ENCODE measurements around the gene VDR.
"Not testable (repeated sequence)": the region's sequence is repeated elsewhere in the genome, so short reads cannot be mapped to it uniquely, and the experiment has no call there.

Gene VDR

DNA sequence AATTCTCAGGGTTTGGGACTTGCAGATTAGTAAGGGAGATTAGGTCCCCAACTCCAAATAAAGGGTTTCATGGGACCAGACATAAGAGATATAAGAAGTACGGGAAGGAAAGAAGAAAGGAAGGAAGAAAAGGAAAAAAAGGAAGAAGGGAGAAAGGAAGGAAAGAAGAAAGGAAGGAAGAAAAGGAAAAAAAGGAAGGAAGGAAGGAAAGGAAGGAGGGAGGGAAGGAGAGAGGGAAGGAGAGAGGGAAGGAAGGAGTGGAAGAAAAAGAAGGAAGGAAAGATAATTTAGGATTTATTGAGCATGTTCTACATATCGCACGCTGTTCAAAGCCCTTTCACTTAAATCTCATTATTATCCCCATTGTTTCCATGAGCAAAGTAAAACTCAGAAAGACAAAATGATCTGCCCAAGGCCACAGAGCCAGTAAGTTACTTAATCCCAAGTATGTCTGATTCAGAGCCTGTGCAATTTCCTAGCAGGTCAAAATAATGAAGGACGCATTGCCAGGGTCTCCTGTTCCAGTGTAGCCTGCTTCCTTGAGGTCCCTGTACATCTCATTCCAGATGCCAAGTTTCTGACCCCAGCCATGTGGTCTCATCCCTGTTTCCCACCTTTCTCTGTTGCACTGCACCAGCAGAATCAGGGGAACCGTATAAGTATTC is 81.2 kb downstream of the VDR start:
- DNase-seq = no peak

DNA sequence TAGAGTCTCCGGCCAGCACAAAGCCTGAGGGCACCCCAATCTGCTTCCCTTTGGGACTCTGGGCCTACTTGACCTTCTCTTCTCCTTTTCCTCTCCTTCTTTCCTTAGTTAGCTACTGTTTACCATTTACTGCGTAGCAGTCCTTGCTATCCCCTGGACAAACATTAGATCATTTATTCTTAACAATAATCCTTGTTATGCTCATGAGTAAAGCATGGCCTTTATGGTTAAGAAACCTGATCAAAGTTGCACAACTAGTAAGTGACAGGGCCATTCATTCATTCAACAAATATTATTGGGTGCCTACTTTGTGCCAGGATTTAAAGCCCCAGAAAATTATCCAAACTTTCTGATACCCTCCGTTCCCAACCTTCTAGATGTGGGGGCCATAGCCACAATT is 81.9 kb downstream of the VDR start:
- no peak for DNase-seq

DNA sequence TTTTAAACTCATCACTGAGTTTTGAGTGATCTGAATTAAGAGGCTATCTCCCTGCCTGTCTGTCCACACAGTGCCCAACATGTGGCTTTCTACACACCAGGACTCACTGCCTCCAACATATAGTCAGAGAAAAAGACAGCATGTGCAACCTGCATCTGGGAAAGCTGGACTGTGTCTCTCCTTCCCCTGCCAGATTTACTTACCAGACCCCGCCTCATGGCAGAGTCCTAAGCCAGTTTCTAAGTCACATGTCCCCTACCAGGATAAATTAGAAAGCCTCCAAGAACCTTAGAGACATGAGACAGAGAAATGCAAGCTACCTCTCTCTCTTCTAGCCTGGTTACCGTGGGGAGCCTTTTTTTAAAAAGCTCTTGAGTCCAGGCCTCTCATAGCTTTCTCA is 82.4 kb downstream of the VDR start:
- DNase-seq = no peak

DNA sequence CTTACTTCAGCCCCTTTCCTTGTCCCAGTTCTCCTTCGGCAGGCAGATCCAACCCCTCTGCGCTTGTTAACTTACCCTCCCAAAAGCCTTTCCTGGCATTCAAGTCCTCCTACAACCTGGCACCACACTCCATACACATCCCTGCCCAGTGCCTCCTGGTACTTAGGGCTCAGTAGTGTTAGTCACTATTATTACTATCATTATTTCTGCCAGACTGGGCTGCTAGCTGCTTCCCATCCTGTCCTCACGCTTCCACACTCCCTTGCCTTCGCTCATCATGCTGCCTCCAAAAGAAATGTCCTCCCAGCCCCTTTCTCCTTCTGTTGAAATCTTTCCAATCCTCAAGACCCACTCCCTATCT is 83.5 kb downstream of the VDR start:
- no peak for DNase-seq

DNA sequence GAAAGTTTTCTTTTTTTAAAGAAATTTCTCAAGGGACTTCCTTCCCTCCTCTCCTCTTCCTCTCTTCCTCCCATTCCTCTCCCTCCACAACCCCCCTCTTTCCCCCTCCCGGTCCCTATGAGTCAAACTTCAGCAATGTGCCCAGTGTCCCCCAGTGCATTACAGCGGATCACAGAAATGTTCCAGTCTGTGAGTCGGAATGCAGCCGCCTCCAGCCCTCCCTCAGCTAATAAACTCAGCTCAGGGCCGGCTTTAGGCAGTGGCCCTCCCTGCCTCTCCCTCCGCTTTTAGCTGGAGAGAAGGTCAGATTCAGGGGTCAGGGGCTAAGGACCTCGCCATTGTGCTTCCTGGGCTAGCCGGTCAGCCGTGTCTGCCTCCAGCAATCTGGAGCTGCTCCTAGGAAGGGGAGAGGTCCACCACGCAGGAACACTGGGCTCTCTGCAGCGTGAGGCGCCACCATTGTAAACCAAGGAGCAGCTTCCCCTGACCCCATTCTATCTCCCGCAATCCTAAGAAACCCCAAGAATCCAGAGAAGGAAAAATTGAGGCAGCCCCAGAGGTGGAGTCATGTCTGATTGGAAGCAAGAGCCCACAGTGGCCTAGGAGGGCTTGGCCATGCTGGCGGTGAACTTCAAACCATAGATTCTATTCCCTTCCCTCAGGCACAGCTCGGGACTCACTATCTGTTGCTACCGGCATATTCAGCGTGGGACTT is 84.0 kb downstream of the VDR start:
- DNase-seq = no peak

DNA sequence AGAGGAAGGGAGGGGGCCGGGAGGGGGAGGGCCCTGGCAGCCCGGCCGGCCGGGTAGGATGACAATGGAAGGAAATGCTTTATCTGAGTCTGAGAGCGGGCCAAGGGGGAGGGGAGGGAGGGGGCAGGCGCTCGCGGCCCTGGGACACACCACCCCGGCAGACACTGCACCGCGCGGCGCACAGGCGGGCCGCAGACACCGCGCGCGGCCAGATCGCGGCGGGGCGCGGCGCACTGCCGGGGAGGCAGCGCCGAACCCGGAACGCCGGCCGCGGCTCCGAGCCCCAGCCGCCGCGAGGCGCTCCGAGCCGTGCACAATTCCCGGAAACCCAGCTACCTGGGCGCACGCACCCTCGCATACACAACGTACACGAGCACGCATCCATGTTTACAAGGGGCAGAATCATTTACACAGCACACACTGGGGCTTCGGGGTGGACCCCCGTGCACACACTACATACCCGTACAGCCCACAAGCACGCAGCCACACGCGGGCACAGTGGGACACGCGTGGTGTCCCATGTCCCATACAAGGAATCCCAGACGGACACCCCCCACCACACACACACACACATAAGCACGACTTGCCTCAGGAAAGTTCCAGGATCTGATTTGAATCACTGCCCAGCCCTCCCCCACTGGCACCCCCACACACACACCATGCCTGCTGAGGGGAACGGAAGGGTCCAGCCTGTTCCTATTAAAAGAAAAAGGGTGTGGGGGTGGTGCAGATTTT is 84.7 kb downstream of the VDR start, which contains the start of gene HDAC7:
Gene HDAC7 (minus strand): TSS at position 8 of the 735 bp plus-strand sequence. CDS start 118 bp downstream, outside the sequence.
- DNase-seq = peak; percentile 55 to 59

DNA sequence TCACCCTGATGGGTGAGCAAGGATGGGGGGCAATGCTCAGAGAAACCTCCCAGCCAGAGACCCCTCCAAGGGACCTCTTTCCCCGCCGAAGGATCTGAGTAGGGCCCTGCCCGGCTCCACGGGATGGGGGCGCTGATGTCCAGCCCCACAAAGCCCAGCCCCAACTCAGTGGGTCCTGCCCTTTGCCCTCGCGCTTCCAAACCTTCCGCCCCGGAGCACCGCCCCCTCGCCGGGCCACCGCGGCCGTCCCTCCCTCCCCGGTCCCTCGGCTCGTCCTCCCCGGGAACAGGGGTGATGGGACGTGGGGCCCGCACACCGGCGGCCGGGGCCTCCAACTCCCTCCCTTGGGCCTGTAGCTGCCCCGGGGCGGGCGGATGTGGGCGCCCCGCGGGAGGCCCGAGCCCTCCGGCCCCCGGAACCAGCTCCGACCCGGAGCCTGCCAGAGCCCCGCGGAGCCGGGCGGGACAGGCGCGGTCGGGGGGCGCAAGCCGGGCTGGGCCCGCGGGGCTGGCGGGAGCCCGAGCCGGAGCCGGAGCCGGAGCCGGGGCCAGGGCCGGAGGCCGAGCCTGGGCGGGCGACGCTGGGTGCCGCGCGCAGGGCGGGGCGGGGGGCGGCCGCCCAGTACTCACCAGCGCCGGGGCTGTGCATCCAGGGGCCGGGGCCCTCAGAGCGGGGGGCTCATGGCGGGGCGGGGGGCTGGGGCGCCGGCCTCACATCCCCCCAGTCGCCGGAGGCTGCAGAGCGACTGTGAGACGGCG is 85.5 kb downstream of the VDR start:
- no peak for DNase-seq

DNA sequence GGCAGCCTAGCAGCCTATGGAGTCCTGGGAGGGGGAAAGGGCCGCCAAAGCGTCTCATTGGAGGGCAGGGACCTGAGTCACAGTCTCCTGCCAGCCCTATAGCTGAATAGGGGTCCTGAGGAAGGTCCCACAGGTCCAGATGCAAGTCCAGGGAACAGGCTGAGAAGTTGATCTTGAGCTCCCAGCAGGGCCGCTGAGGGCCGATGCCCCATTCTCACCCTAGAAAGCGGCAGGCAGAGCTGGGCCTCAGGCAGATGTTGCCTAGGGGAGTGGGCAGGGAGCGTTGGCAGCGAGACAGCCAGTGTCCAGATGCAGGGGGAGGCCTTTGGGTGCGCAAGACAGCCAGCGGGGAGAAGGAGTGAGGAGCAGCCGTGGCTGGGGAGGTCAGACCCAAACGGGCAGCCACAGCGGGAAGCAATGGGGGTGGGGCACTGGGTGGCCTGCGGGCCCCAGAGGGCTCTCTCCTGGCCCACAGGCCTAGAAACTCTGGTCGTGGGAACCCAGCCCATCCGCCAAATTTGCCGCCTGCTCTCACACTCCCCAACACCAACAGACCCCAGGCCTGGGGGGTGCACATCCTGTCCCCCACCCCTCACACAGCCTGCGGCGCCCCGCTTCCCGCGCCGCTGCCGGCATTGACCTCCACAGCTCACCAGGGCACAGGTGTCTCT is 86.2 kb downstream of the VDR start:
- DNase-seq = no peak

DNA sequence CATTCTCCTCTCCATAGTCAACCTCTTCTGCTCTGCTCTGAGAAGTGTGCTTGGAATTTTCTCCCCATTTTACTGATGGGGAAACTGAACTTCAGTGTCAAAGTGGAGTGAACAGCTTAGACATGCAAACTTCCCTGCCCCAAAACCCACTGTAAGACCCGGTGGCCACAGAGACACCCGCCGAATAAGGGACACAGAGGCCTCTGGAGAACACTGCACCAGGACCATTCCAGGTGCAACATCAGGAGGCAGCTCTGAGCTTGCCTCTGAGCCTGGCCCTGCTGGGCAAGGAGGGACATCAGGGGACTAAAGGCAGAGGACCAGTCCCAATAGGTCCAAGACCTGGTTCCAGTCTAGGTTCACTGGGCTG is 86.8 kb downstream of the VDR start:
- no peak for DNase-seq

DNA sequence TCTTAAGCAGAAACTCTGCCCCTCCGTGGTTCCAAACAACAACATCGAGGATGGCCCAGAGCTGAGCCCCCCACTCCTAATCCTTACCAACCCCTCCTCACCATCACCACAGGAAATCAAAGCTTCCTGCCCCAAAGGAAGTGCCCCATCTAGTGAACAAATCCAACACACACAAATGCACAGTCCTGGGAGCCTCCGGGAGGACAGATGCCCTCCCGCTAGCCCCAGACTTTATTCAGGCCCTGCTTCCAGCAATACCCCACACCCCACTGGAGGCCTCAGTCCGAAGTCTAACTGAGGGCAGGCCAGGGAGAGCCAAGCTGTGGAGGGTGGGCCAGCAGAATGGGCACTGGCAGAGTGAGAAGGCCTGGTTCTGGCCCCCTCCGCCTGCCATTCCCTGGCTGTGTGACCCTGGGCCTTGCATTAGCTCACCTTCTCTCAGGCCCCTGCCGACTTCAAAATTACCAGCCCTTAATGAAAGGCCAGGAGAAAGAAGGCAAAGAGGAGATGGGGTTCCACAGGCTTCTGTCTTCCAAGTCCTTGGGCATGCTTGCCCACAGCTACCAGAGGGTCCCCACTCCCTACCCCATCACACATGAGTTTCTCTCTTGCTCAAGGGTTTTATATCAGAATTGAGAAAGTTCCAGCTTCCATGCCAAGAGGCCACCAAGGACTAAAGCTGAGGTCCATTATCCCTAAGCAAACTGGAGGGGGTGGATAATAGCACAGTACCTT is 87.4 kb downstream of the VDR start:
- DNase-seq = no peak

DNA sequence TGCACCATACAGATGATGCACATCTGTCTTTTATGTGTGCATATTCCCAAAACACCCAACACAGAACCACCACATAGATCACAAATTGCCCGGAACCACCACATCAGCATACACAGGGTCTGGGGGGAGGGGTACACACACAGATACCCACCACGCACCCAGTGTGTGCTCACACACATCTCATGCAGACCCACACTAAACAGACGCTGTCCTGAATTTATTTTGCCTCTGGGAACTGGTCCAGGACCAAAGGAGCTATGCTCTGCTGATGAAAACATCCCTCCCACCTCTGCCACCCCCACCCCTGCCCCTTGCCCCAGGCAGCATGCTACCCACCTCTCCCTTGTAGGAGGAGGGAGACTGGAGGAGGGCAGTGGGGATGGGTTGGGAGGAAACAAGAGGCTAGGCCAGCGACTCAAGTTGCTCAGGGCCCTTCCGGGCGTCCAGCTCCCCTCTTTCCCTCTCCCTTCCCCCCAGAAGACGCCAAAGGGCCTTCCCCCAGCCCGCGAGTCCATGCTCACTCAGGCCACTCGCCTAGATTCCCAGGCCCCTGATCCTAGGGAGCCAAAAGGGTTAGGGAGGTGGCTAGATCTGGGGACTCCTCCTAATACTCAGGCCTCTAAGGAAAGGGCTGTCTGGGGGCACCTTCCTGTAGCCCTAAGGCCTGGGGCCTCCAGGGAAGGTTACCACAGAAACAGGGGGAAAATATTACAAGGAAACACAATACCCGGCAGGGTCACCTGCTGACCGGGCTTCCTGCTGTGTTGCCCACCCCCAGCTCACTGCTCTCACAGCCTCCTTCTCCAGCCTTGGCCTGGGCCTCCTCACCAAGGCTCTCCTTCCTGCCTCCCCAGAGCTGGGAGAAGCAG is 88.2 kb downstream of the VDR start:
- DNase-seq = no peak

DNA sequence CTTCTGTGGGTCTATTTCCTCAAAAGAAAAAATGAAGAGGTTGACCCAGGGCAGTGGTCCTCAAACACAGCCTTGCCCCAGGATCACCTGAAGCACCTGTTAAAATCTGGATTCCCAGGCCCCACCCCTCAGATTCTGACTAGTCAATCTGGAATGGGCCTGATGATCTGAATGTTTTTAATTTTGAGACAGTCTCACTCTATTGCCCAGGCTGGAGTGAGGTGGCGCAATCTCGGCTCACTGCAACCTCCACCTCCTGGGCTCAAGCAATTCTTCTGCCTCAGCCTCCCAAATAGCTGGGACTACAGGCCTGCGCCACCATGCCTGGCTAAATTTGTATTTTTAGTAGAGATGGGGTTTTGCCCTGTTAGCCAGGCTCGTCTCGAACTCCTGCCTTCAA is 89.3 kb downstream of the VDR start:
- not testable (repeated sequence) for DNase-seq

DNA sequence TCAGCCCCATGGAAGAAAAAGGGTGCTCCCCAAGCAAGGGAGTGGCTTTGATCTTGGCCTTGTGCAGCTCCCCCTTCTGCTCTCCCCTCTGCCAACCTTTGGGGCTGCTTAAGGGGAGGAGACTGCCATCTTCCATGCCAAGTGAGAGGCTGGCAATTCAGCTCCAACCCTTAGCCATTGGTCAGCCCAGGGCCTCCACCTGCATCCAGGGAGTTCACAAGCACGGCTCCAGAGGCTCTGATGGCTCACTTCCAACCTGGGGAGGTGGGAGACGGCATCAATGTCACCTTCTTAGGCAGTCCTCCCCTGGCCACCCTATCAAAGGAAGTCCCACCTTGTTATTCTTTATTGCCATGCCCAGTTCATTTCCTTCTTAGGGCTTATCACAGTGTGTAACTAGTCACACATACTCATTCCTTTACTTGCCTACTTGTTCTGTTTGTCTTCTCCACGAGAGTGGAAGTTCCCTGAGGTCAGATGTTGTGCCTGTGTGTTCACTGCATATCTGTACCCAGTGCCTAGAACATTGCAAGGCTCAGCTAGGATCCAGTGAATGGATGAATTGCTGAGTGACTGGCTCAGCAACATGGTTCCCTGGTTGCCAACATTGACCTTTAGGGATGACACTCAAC is 90.1 kb downstream of the VDR start:
- DNase-seq = no peak

DNA sequence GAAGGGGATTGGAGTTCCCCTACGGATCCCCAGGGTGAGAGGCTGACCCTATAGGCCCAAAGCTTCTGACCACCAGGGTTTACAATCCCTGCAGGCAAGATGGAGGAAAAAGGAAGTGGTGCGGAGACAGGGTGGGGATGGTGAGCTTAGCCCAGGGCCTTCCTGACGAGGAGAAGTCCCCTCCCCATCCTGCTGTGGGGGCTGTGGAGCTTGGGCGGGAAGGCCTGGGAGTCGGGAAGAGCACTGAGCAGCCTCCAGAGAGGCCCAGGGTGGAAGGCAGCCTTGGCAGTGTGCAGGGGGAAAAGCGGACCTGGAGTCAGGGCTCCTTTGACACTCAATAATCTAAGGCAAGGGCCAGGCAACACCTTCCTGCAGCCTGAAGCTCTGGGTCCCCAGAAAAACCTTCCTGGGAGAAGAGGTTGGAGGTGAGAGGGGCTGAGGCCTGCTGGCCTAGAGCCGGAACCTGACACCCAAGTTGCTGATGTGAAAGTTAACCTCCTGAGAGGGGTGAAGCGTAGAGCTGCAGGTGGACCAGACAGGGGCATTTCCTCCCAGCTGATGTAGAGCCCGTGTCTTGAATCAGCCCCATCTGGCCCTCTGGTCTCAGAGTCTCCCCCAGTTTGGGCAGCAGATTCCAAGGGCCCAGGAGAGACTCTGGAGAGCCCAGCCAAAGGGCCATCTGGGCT is 91.1 kb downstream of the VDR start:
- no peak for DNase-seq

DNA sequence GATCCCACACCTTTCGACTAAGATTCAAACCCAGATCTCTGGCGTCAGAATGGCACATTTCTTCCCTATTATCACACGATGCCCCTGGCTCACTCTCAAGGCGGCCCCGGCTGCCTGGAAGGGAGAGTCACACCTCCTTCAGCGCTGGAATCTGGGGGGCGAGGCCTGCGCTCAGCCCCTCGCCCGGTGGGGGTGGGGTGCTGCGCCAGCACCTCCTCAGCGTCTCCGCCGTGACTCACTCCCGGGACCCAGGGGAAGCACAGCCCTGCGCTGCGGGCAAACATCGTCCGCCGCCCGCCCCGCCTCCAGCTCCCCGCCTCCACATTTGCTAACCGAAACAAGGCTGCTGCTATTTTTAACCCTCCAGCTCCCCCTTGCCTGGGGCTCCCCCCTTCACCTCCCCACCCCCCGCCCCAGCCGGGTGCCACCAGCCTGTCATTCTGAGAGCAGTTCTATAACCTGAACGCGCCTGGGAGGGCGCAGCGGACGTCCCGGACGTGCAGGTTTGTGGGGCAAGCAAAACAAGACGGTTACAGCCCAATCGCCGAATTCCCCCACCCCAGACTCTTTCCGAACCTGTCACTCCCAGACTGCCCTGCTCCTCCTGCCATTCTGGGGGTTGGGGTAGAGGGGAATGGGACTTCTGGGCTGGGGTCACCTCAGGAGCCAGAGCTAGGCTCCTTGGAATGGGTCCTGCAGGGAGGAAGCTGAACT is 91.8 kb downstream of the VDR start:
- no peak for DNase-seq

DNA sequence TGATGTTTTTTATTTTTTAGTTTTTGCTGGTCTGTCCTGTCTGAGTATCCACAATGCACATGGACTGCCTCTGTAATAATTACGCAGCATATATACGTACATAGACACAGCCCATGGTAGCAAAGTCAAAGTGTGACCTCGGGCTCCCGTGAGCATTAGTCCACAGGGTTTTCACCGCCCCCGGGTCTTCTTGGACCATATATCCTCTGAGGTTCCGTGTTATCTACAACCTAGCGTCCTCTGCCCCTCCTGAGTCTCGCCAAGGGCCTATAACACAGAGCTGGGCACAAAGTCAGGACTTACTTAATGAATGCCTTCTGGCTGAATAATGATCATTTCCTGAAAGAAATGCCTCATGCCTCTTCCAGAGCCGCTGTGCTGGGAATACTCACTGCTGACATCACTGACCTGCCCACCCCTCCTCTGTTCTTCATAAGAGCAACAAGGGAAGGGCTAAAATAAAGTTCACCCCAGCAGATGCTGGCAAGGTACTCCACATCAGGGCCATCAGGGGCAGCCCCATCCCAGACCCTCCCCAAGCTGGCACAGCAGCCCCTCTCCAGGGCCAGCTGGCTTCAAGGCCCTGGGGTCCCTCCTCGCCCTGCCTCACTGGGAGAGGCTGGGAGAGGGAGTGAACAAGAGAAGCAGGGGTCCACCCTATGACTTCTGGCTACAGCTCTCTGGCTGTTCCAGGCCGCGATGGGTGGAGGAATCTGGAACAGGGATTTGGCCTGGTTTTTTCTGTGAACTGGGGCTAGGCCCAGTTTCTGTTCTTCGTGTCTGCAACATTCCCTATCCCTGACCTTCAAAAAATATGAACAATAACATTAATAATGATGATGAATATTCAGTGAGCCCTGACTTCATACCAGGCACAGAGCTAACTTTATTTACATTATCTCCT is 93.0 kb downstream of the VDR start:
- DNase-seq = no peak

DNA sequence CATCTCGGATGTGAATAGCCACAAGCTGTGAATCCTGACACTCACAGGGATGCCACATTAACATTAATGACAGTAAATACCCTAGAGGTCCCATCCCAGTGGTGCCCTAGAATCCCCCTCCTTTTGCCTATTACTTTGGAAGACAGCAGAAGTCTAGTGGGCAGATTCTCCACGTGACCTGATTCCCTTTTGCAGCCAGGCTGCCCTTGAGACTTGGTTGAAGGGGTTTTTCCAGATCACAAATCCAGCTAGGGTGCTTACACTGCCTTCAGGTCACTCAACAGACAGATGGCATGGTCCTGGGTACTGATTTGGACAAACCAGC is 93.8 kb downstream of the VDR start:
- no peak for DNase-seq

DNA sequence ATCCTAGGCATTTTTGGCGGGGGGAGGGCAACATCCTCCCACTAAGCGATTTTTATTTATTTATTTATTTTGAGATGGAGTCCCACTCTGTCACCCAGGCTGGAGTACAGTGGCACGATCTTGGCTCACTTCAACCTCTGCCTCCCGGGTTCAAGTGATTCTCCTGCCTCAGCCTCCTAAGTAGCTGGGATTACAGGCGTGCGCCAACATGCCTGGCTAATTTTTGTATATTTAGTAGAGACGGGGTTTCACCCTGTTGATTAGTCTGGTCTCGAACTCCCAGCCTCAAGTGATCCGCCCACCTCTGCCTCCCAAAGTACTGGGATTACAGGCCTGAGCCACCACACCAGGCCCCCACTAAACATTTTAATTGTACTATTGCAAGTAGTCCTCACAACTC is 95.3 kb downstream of the VDR start:
- not testable (repeated sequence) for DNase-seq

Measured in SHP77 (cell line).